Activated T-cell treated with anti-CD3 and anti-CD28 coated beads for 24 hours (primary cell): Measurements from ENCODE around the gene LRRC36.
"Not testable (repeated sequence)": the region's sequence is repeated elsewhere in the genome, so short reads cannot be mapped to it uniquely, and the experiment has no call there.

ENCODE experiments used
- DNase-seq: peaks from one replicate; pipeline ENCODE4 v3.0.0-alpha.2; 2020; ENCODE audit warnings: low read depth

The LRRC36 gene

GRCh38 chr16:67400901-67401300 lies 74.3 kb downstream of the LRRC36 start:
- no peak for DNase-seq

GRCh38 chr16:67403976-67404555 lies 77.5 kb downstream of the LRRC36 start:
- DNase-seq: no peak

GRCh38 chr16:67404740-67405226 lies 78.2 kb downstream of the LRRC36 start:
- DNase-seq: no peak

GRCh38 chr16:67405336-67405735 lies 78.7 kb downstream of the LRRC36 start:
- DNase-seq: no peak

- no peak for DNase-seq
Measured at GRCh38 chr16:67406111-67406971, 79.7 kb downstream of the LRRC36 start.

- DNase-seq: no peak
Measured at GRCh38 chr16:67407176-67407787, 80.7 kb downstream of the LRRC36 start.

- no peak for DNase-seq
Measured at GRCh38 chr16:67407788-67408452, 81.3 kb downstream of the LRRC36 start.

GRCh38 chr16:67409631-67410030 lies 83.0 kb downstream of the LRRC36 start:
- no peak for DNase-seq

GRCh38 chr16:67411339-67411738 lies 84.7 kb downstream of the LRRC36 start:
- no peak for DNase-seq

GRCh38 chr16:67412294-67412693 lies 85.7 kb downstream of the LRRC36 start:
- no peak for DNase-seq

GRCh38 chr16:67413978-67414911 lies 87.6 kb downstream of the LRRC36 start:
- DNase-seq: no peak

- not testable (repeated sequence) for DNase-seq
Measured at GRCh38 chr16:67415421-67415820, 88.8 kb downstream of the LRRC36 start.

- peak; percentile 32 for DNase-seq
Measured at GRCh38 chr16:67415872-67416793, 89.5 kb downstream of the LRRC36 start, which contains the start of gene ZDHHC1. Gene ZDHHC1 (minus strand): TSS chr16:67416477. CDS start chr16:67407775, 8,702 bp downstream.

GRCh38 chr16:67417333-67418061 lies 90.9 kb downstream of the LRRC36 start:
- DNase-seq: no peak

GRCh38 chr16:67419502-67419901 lies 92.9 kb downstream of the LRRC36 start:
- DNase-seq: no peak

- DNase-seq: no peak
Measured at GRCh38 chr16:67419931-67420330, 93.3 kb downstream of the LRRC36 start.

GRCh38 chr16:67421030-67421429 lies 94.4 kb downstream of the LRRC36 start:
- DNase-seq: no peak

- no peak for DNase-seq
Measured at GRCh38 chr16:67423015-67423414, 96.4 kb downstream of the LRRC36 start.

- no peak for DNase-seq
Measured at GRCh38 chr16:67423611-67424260, 97.1 kb downstream of the LRRC36 start.
